Hypothalamus (tissue), 51 donors: ENCODE data around the gene BHLHA15.

Experiments used
- DNase-seq, 51 donors: peaks; one replicate each; lab custom pipeline; 2025; lab: John Stamatoyannopoulos, UW

BHLHA15 gene

GRCh38 chr7:98223351-98223897, 12.2 kb downstream of the BHLHA15 start:
- no peak for DNase-seq

DNA sequence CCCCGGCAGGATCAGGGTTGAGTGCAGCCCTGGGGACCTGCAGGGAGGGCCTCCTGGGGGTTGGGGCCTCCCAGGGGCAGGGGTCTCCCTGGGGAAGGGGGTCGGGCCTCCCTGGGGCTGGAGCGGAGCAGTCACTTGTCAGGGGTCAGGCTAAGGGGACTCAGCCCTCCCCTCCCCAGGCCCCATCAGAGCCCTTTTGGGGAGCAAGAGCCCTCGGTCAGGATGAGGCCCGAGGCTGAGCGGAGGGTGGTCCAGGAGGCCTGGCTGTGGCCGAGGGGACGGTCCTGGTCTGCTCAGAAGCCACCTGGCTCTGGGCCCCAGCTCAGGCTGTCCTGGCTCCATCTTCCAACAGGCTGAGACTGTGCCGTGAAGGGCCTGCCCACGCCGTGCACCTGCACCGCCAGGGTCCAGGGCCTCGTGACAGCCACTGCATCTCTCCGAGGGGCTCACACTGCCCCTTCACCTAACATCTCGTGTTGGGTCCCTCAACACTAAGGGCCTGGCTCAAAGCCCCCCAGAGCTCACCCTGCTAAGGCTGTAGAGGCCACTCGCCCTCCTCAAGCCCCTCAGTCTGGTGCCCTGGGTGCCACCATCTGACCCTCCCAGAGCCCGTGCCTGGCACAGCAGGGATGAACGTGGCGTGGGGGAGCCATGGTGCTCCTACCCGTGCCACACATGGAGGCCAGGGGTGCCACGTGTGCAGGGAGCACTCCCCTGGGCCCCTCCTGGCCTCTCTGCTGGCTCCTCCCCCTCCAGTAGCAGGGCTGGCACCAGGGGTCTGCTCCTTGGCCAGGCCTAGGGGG, 12.9 kb downstream of the BHLHA15 start:
- no peak for DNase-seq

DNA sequence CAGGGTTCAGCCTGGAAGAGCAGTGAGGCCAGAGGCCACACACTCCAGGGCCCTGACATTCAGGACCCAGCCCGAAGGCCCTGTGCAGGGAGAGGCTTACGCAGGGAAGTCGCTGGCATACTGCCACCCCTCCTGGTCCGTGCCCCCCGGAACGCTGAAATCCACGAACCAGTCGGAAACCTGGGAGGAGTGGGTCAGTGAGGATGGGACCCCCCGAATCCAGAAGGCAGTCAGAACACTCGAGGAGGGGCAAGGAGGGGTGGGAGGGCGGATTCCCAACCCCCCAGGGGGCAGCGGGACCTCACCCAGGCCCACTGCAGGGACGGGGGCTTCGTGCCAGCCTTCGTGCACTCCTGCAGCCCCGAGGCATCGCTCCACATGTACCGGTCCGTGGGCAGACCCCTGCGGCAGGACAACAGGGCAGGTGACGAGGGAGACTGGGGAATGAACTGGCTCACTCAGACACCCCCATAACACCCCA, 13.5 kb downstream of the BHLHA15 start:
- DNase-seq = no peak

DNA sequence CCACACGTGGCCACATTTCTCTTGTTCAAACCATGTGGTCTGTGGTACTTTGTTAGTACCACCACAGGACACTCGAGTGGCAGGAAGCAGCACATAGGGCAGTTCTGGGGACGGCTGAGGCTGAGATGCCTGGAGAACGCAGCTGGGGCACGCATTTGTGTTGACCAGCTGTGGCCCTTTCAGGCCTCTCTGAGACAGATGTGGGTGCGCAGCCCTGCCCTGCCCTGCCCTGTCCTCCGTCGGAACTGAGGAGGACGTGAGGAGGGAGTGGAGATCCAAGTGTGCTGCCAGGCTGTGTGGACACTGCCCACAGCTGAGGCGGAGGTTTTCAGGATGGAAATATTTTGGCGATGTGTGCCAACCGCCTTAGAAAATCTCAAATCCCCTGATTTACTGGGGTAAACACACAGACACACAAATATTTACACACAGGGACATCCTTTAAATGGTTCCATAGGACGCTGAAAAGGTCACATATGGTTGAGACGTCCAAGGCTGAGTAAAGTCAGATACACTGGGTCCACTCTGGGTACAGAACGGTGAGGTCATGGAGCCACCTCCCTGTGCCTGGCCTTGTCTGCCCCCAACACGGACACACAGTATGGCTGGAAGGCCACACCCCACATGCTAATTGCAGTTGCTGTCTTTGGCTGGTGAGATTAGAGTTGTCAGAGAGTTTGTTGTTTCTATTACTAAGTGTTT, 14.8 kb downstream of the BHLHA15 start:
- DNase-seq = no peak

GRCh38 chr7:98227939-98228338, 16.7 kb downstream of the BHLHA15 start:
- DNase-seq = no peak

DNA sequence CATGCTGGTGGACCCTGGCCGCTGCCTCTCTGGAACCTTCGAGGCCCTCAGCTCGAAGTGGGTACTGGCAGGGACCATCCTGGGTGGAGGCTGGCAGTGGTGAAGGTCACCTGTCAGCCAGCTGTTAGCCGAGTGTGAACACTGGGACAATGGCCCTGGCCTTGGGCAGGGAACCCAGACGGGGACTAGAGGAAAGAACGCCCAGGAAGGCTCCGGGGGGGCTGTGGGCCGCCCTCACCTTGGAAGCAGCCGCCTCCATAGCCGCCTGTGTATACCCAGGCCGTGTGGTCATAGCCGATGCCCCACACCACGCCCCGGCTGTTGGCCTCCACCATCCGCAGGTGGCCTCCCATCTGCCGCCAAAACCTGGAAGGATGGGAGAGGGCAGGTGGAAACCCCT, 17.6 kb downstream of the BHLHA15 start:
- no peak for DNase-seq

- no peak for DNase-seq
Measured at GRCh38 chr7:98229441-98229840, 18.2 kb downstream of the BHLHA15 start.

- DNase-seq = no peak
Measured at GRCh38 chr7:98229991-98230745, 18.9 kb downstream of the BHLHA15 start.

DNA sequence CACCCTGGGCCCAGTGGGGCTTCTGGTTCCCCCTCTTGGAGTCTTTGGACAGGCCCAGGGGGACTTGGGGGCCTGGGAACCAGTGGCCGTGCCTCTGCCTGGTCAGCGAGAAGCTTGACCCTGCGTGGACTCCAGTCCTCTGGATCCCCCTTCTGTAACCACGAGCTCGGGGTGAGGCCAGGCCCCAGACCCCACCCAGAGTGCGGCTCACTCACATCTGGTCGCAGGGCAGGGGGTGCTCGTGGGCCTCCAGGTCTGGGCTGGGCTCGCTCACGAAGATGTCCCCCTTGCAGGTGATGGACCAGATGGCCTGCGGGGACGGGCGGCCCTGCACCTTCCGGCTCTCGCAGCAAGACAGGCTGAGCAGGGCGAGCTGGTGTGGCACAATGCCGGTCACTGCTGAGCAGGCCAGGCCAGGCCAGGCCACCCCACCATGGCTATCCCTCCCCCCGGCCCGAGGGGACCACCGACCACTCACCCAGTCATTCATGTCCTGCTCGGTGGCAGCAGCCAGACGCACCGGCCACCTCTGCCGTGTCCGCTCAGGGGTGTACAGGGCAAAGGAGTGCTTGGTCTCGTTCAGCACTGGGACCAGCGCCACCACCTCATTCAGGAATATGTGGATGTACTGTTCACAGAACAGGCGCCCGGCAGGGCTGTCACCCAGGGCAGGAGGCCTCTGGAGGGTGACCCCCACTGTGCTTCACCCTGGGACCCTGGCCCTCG, 19.7 kb downstream of the BHLHA15 start:
- DNase-seq = no peak

GRCh38 chr7:98231493-98232262, 20.4 kb downstream of the BHLHA15 start:
- no peak for DNase-seq

- DNase-seq = no peak
Measured at GRCh38 chr7:98232263-98232585, 21.0 kb downstream of the BHLHA15 start.

- no peak for DNase-seq
Measured at GRCh38 chr7:98232799-98233198, 21.6 kb downstream of the BHLHA15 start.

DNA sequence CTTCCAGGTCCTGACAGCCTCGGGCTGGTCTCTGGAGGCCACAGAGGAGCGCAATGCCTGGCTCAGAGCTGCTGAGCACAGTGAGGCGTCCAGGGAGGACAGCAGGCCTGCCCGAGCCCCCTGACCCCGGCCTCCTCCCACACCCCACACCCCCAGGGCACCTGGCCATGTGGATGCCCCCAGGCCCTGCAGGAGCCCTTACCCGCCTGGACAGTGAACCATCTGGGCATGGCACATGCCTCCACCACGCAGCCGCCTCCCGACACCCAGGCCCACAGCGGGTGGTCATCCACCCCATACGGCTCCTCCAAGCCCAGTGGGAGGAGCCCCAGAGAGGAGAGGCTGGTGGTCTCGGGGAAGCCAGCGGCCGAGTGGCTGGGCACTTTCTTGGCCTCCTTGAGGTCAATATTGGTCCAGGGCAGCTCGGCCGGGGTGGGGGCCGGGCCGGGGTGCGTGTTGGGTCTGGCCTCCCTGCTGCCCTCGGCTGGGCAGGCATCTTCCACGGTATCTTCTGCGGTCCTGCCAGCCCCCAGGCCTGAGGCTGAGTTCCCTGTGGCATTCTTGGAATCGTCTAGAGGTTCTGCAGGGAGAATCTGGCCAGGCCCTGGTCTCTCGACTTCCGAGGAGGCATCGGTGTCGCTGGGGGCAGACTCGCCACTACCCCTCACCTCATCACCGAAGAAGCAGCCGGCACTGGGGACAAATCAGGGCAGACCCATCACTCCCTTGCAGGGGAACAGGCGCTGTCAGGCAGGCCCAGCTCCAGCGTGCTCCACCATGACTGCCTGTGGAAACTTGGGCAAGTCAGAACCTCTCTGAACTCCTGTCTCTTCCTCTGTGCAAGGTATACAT, 22.2 kb downstream of the BHLHA15 start:
- no peak for DNase-seq

- DNase-seq = no peak
Measured at GRCh38 chr7:98234429-98235147, 23.3 kb downstream of the BHLHA15 start.

DNA sequence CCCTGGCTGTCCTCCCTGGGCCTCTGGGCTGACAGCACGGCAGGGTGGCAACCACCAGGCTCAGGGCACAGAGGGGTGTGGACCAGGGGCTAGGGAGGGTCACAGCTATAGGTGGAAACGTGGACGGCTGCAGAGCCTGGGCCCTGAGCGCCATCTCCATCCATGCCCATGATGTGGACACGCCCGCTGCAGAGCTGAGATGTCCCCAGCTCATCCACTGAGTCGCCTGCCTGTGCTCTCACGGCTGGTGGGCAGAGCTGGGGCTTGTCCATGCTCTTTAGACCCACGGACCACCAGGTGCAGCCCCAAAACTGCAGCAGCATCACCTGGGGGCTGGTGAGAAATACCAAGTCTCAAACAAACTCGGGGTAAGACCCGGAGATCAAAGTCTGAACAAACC, 24.7 kb downstream of the BHLHA15 start:
- no peak for DNase-seq

DNA sequence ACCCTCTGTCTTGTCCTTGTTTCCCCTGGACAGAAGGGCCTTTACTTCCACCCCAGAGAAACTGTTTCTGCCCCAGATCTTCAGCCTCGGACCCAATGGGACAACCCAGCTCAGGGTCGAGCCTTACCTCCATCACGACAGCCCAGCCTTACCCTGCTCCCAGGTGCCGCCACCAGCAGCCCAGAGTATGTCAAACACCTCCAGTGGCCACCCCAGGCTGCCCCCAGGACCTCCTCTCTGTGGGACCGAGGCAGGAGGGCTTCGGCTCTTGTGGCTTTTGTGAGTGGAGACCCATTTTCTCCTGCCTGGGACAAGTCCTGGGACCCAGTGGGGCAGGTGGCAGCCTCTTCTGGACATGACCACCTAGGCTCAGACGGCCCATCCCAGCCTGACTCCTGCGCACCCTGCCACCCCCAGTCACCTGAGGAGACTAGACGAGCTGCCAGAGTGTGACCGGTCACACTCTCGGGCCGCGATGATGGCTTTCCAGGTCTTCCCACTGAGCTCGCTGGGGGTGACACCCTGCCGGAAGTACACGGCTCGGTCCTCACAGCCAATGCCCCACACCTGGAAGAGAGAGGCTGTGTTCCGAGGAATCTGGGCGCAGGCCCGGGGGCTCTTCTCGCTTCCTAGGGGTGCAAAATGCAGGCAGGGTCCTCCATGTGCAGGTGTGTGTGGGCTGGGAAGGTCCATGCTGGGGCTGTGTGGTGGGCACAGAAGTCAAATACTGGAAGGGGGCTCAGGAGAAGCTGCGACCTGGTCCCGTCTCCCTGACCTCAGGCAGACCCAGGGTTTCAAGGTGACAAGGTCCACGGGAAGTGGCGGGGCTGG, 25.3 kb downstream of the BHLHA15 start:
- no peak for DNase-seq

GRCh38 chr7:98238076-98238475, 26.8 kb downstream of the BHLHA15 start:
- no peak for DNase-seq
